HepG2 (cell line): Measurements from ENCODE around the gene PRKACA. TPM values are rescaled to one million over a fixed set of nuclear protein-coding genes. Genes with fewer than 3 reads are reported as not detected.

Experiments used
- EZH2 ChIP-seq: conservative IDR thresholded peaks from 2 replicates; pipeline ENCODE4 v1.6.1; 2012; ENCODE audit warnings: mild to moderate bottlenecking, low read depth, low read length, moderate library complexity
- HNRNPLL ChIP-seq: fragments of 200-400 bp; formaldehyde crosslinking; IDR thresholded peaks from 2 replicates; pipeline ENCODE4 v1.6.1; 2017; ENCODE audit warnings: mild to moderate bottlenecking, low read depth, low read length; ENCODE audit not compliant: poor library complexity, severe bottlenecking
- KDM2A ChIP-seq: sonication (generic); formaldehyde crosslinking; IDR thresholded peaks from 2 replicates; pipeline ENCODE4 v1.4.0; 2020; ENCODE audit warnings: low read depth, missing genetic modification reagents, borderline replicate concordance
- MAFF ChIP-seq: IDR thresholded peaks from 2 replicates; pipeline ENCODE4 v1.6.1; 2011; ENCODE audit warnings: low read depth, low read length, improper control_type of control experiment
- MXI1 ChIP-seq: IDR thresholded peaks from 3 replicates; pipeline ENCODE4 v1.6.1; 2012; ENCODE audit warnings: low read depth, low read length, inconsistent platforms, borderline replicate concordance
- POLR2G ChIP-seq: fragments of 200-400 bp; formaldehyde crosslinking; IDR thresholded peaks from 2 replicates; pipeline ENCODE4 v1.6.1; 2018; ENCODE audit warnings: mild to moderate bottlenecking, low read depth, low read length, moderate library complexity
- SKI ChIP-seq: fragments of 450-650 bp; IDR thresholded peaks from one replicate; pipeline ENCODE4 v1.6.1; 2018; ENCODE audit warnings: mild to moderate bottlenecking; ENCODE audit not compliant: partially characterized antibody
- TMF1 ChIP-seq: sonication (generic); formaldehyde crosslinking; IDR thresholded peaks from 2 replicates; pipeline ENCODE4 v1.8.1; 2022; ENCODE audit warnings: low read depth, missing genetic modification reagents
- UBTF ChIP-seq: sonication (generic); formaldehyde crosslinking; IDR thresholded peaks from 2 replicates; pipeline ENCODE4 v1.4.0; 2020; ENCODE audit warnings: mild to moderate bottlenecking, missing genetic modification reagents
- YY1 ChIP-seq: IDR thresholded peaks from 2 replicates; pipeline ENCODE4 v1.6.1; 2011; ENCODE audit warnings: low read length, low read depth, moderate library complexity, mild to moderate bottlenecking; ENCODE audit not compliant: insufficient read depth, insufficient replicate concordance
- ZBTB2 ChIP-seq: sonication (generic); formaldehyde crosslinking; IDR thresholded peaks from 2 replicates; pipeline ENCODE4 v1.8.0; 2022; ENCODE audit warnings: low read depth, missing genetic modification reagents
- ZFY ChIP-seq: sonication (generic); formaldehyde crosslinking; IDR thresholded peaks from 2 replicates; pipeline ENCODE4 v1.4.0; 2020; ENCODE audit warnings: missing genetic modification reagents
- polyA plus RNA-seq, 8 experiments: library from polyadenylated mRNA; depleted of rRNA in 3 of 8; stranded (reverse) in 7 of 8; unstranded in 1 of 8; fragments of >200 nt; fragmentation: Illumina TruSeq in 4 of 8; extraction: Trizol in 4 of 8; gene quantifications; 2 replicates each; pipeline versions ENCODE4 v1.2.1 to v1.2.3, GENCODE V29; 2011 to 2016; ENCODE audit warnings: low read depth in 4 of 8, missing spikeins in 1 of 8, mixed read lengths in 1 of 8; ENCODE audit not compliant: insufficient read depth in 1 of 8
- total RNA-seq, 5 experiments: library from RNA; depleted of rRNA; stranded (reverse); fragments of >200 nt; fragmentation: Illumina TruSeq; extraction: Trizol; gene quantifications; 2 replicates each; pipeline ENCODE4 v1.2.3, GENCODE V29; 2016; ENCODE audit warnings: low read depth in 1 of 5
- TF ChIP-seq, protein P1 (sequence below): sonication (generic); formaldehyde crosslinking; IDR thresholded peaks from 2 replicates; pipeline ENCODE4 v1.5.0; 2020; ENCODE audit warnings: mild to moderate bottlenecking, missing genetic modification reagents, borderline replicate concordance

The PRKACA gene
- total and polyA plus RNA-seq, 2 of the 13 experiments (the other 11 are each of a cell fraction or from before 2014, with no cell fraction given): 11.0 to 18.2 TPM

DNA sequence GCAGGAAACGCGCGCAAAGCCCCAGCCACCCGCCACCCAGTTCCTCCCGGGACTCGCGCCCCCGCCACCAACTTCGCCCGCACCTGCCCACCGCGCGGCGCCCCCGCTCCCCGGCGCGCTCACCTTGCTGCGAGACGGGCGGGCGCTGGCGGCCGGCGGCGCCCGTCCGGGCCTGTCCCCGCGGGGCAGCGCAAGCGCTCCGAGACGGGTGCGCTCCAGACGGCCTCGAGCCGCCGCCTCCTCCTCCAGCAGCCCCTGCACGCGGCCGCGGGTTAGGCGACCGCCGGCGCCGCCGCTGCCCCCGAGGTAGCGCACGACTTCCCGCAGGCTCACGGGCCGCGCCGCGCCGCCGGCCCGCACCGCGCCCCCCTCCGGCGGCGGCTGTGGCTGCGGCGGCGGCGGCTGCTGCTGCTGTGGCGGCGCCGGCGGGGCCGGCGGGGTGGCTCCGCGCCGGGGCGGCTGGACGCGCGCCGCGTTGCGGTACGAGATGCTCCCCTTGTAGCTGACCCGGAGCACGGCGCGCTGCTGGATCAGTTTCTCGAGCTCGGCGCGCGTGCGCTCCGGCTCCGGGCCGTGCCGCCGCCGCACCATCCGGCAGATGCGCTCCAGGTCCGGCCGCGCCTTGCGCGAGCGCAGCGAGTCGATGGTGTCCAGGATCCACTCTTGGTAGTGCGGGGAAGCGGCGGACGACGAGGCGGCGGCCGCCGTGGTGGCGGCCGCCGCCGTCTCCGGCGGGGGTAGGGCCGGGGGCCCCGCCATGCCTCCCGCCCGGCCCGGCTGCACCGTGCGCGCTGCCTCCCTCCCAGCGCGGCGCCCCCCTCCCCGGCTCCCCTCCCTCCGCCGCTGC is 27.7 kb downstream of the PRKACA start (continued):
- TF ChIP-seq KDM2A (peak; percentile 28; the same call in 1 of the 2 replicates), SKI (peak; percentile 87), TMF1 (peak; percentile 19; the same call in 1 of the 2 replicates), POLR2G (peak; percentile 41; the same call in 1 of the 2 replicates), UBTF (CRISPR knock-in tag) (peak; percentile 40; the same call in 1 of the 2 replicates), EZH2 (no peak), HNRNPLL (peak; percentile 87), ZBTB2 (peak; percentile 26; the same call in 1 of the 2 replicates), MAFF (no peak), MXI1 (peak; percentile 8; the same call in 1 of the 3 replicates), ZFY (CRISPR knock-in tag) (peak; percentile 60; the same call in 1 of the 2 replicates), YY1 (peak; percentile 31)
- TF ChIP-seq, protein P1, sequence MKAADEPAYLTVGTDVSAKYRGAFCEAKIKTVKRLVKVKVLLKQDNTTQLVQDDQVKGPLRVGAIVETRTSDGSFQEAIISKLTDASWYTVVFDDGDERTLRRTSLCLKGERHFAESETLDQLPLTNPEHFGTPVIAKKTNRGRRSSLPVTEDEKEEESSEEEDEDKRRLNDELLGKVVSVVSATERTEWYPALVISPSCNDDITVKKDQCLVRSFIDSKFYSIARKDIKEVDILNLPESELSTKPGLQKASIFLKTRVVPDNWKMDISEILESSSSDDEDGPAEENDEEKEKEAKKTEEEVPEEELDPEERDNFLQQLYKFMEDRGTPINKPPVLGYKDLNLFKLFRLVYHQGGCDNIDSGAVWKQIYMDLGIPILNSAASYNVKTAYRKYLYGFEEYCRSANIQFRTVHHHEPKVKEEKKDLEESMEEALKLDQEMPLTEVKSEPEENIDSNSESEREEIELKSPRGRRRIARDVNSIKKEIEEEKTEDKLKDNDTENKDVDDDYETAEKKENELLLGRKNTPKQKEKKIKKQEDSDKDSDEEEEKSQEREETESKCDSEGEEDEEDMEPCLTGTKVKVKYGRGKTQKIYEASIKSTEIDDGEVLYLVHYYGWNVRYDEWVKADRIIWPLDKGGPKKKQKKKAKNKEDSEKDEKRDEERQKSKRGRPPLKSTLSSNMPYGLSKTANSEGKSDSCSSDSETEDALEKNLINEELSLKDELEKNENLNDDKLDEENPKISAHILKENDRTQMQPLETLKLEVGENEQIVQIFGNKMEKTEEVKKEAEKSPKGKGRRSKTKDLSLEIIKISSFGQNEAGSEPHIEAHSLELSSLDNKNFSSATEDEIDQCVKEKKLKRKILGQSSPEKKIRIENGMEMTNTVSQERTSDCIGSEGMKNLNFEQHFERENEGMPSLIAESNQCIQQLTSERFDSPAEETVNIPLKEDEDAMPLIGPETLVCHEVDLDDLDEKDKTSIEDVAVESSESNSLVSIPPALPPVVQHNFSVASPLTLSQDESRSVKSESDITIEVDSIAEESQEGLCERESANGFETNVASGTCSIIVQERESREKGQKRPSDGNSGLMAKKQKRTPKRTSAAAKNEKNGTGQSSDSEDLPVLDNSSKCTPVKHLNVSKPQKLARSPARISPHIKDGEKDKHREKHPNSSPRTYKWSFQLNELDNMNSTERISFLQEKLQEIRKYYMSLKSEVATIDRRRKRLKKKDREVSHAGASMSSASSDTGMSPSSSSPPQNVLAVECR (CRISPR knock-in tag): 0 out of 2 replicates have a peak, but pooled peaks have one; percentile 11
